Measurements from ENCODE around the gene ALCAM. TPM values are rescaled to one million over a fixed set of nuclear protein-coding genes. Genes with fewer than 3 reads are reported as not detected.

ALCAM gene
- total and polyA plus RNA-seq, 2 donors (not counting 3 experiments of a cell fraction or from before 2014, with no cell fraction given), result 46.3 to 118 TPM

GRCh38 chr3:105323274-105323599 lies 43.5 kb upstream of the ALCAM start:
- no peaks in the 10 kb centered on the region for H3K27me3 ChIP-seq (ENCODE audit: control insufficient read depth in 2 of 2, insufficient read depth in 2 of 2, low read length in 2 of 2)
- ChIA-PET POLR2A (no interaction called here), CTCF (no interaction called here)
- TF ChIP-seq JUN (IDR thresholded peaks at IDR 0.05; ENCODE audit: borderline replicate concordance, insufficient read depth, insufficient read length, low read depth), result no peak
- no peak for TF ChIP-seq CTCF (IDR thresholded peaks at IDR 0.05; ENCODE audit: extremely low read depth in 1 of 2, insufficient read depth in 1 of 2, low read depth in 1 of 2, low read length in 2 of 2)
- TF ChIP-seq GATA2 (IDR thresholded peaks at IDR 0.05; ENCODE audit: insufficient read depth, insufficient read length, low read depth, low read length), result no peak
- no peak for TF ChIP-seq POLR2A (IDR thresholded peaks at IDR 0.05; ENCODE audit: low read depth, low read length)
- no peak for TF ChIP-seq POLR2AphosphoS5 (IDR thresholded peaks at IDR 0.05; ENCODE audit: insufficient read depth, low read depth, low read length)
- TF ChIP-seq EZH2 (IDR thresholded peaks at IDR 0.05; ENCODE audit: borderline replicate concordance, low read depth, low read length, severe bottlenecking), result no peak
- TF ChIP-seq FOS (IDR thresholded peaks at IDR 0.05; ENCODE audit: borderline replicate concordance, insufficient read depth, low read length), result no peak
- no peak for TF ChIP-seq MAX (IDR thresholded peaks at IDR 0.05; ENCODE audit: insufficient read depth, insufficient read length)
- no peak for TF ChIP-seq MYC (IDR thresholded peaks at IDR 0.05; ENCODE audit: low read depth, low read length)
- no peaks in the 10 kb centered on the region for H4K20me1 ChIP-seq (replicated peaks; ENCODE audit: control insufficient read depth, extremely low read depth, insufficient read depth, low read length)
- no peaks in the 10 kb centered on the region for H3K4me1 ChIP-seq (ENCODE audit: control insufficient read depth, extremely low read depth, insufficient read depth, low read length)
- DNase-seq (ENCODE audit: low read depth, low spot score) (no peak), FAIRE-seq (no peak)
- dilution Hi-C loops (cut with MboI; ENCODE audit: extremely low pct_ligation_motif_present, low sequenced_read_pairs) (no loop called here), intact Hi-C loops (cut with micrococcal nuclease) (no loop called here)
- H2AFZ ChIP-seq (ENCODE audit: low read depth, low read length), result no peak overlapping the region
- no TSS peak for BruUV-seq (replicated peaks)
- H3K9ac ChIP-seq (replicated peaks; ENCODE audit: extremely low read depth, insufficient read depth, low read length), result no peak overlapping the region
- H3K27ac ChIP-seq (ENCODE audit: insufficient read depth, low read depth, low read length), result no peak overlapping the region
- no peaks in the 10 kb centered on the region for H3K9me1 ChIP-seq (replicated peaks; ENCODE audit: control insufficient read depth, extremely low read depth, insufficient read depth, low read length)
- H3K9me3 ChIP-seq (replicated peaks; ENCODE audit: control insufficient read depth, insufficient read depth, low read length), result no peaks in the 10 kb centered on the region
- no peak overlapping the region for H3K4me3 ChIP-seq (replicated peaks in 1 of 3; ENCODE audit: insufficient read depth in 1 of 3, low read depth in 1 of 3, low read length in 3 of 3)
- H3K36me3 ChIP-seq (ENCODE audit: control insufficient read depth in 2 of 2, extremely low read depth in 1 of 2, insufficient read depth in 2 of 2, low read length in 2 of 2), result no peaks in the 10 kb centered on the region
- no peak overlapping the region for H3K4me2 ChIP-seq (ENCODE audit: insufficient read depth, low read length)
- H3K79me2 ChIP-seq (ENCODE audit: control insufficient read depth, insufficient read depth, low read length), result no peaks in the 10 kb centered on the region
